GM19395 (cell line): ENCODE measurements around the gene STAT5A.
"Not testable (repeated sequence)": the region's sequence is repeated elsewhere in the genome, so short reads cannot be mapped to it uniquely, and the experiment has no call there.

Source experiments
- ATAC-seq: cut with Tn5 transposase; IDR thresholded peaks from one replicate; pipeline ENCODE4 v1.9.1; 2021; ENCODE audit warnings: mild to moderate bottlenecking, moderate library complexity; ENCODE audit not compliant: unreplicated experiment

STAT5A gene

GRCh38 chr17:42283241-42284023 lies 4.9 kb upstream of the STAT5A start:
- ATAC-seq = no peak

GRCh38 chr17:42284024-42284369 lies 4.3 kb upstream of the STAT5A start:
- ATAC-seq = no peak

- ATAC-seq = no peak
Observed at GRCh38 chr17:42284566-42284965, 3.7 kb upstream of the STAT5A start.

GRCh38 chr17:42285346-42286050 lies 2.8 kb upstream of the STAT5A start:
- ATAC-seq = no peak

GRCh38 chr17:42286411-42287221 lies 1.7 kb upstream of the STAT5A start:
- ATAC-seq = no peak

- ATAC-seq = no peak
Observed at GRCh38 chr17:42287305-42287976, 857 bp upstream of the STAT5A start.

GRCh38 chr17:42288803-42289610 lies 709 bp downstream of the STAT5A start:
- ATAC-seq = no peak

GRCh38 chr17:42289611-42290181 lies 1.4 kb downstream of the STAT5A start:
- no peak for ATAC-seq

GRCh38 chr17:42290577-42290976 lies 2.3 kb downstream of the STAT5A start:
- no peak for ATAC-seq

- no peak for ATAC-seq
Observed at GRCh38 chr17:42291129-42291528, 2.8 kb downstream of the STAT5A start.

GRCh38 chr17:42294469-42295398 lies 6.4 kb downstream of the STAT5A start:
- no peak for ATAC-seq

GRCh38 chr17:42296012-42296411 lies 7.7 kb downstream of the STAT5A start:
- no peak for ATAC-seq

- ATAC-seq = not testable (repeated sequence)
Observed at GRCh38 chr17:42297775-42298174, 9.5 kb downstream of the STAT5A start.

GRCh38 chr17:42299361-42299760 lies 11.1 kb downstream of the STAT5A start:
- ATAC-seq = not testable (repeated sequence)

- ATAC-seq = not testable (repeated sequence)
Observed at GRCh38 chr17:42299913-42300312, 11.6 kb downstream of the STAT5A start.

- no peak for ATAC-seq
Observed at GRCh38 chr17:42301022-42301421, 12.7 kb downstream of the STAT5A start.

- no peak for ATAC-seq
Observed at GRCh38 chr17:42303694-42304093, 15.4 kb downstream of the STAT5A start.

GRCh38 chr17:42304187-42305030 lies 16.1 kb downstream of the STAT5A start:
- ATAC-seq = no peak
